ENCODE data around the gene MSRB1.

GRCh38 chr16:1990101-1990350 lies 47.0 kb upstream of the MSRB1 start:
- TF ChIP-seq CTCF (IDR thresholded peaks at IDR 0.05) (no peak), POLR2A (IDR thresholded peaks at IDR 0.05) (no peak)

Measured in Peyer's patch (tissue), 4 donors.